ENCODE results near the gene TRAK2. TPM values are rescaled to one million over a fixed set of nuclear protein-coding genes. Genes with fewer than 3 reads are reported as not detected.
"Not testable (repeated sequence)": the region's sequence is repeated elsewhere in the genome, so short reads cannot be mapped to it uniquely, and the experiment has no call there.

The TRAK2 gene
- total and polyA plus RNA-seq, 4 donors: 35.9 to 128 (median 102) TPM

- ATAC-seq (ENCODE audit: low FRiP score); H3K36me3 ChIP-seq (ENCODE audit: control insufficient read depth in 1 of 2, insufficient read depth in 2 of 2, low read length in 1 of 2); intact Hi-C loops (cut with DNase I): not testable (repeated sequence)
These were observed 81.9 kb downstream of the TRAK2 start for GRCh38 chr2:201369318-201369717.

DNA sequence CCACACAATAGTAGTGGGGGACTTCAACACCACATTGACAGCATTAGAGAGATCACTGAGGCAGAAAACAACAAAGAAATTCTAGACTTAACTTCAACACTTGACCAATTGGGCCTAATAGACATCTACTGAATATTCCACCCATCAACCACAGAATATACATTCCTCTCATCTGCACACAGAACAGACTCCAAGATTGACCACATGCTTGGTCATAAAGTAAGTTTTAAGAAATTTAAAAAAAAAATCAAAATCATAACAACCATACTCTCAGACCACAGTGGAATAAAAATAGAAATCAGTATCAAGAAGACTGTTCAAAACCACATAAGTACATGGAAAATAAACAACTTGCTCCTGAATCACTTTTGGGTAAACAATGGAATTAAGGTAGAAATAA lies 85.1 kb downstream of the TRAK2 start:
- Histone ChIP-seq H3K9me3 (ENCODE audit: control insufficient read depth, low read length) (no peaks in the 10 kb centered on the region), H3K36me3 (ENCODE audit: control insufficient read depth in 1 of 2, insufficient read depth in 2 of 2, low read length in 1 of 2) (no peaks in the 10 kb centered on the region), H3K27ac (ENCODE audit: low read depth in 1 of 2, low read length in 2 of 2) (no peak overlapping the region), H3K4me3 (ENCODE audit: low read length in 2 of 2) (no peak overlapping the region), H3K27me3 (ENCODE audit: control insufficient read depth in 1 of 2, insufficient read depth in 2 of 2, low read length in 1 of 2) (no peaks in the 10 kb centered on the region), H3K4me1 (ENCODE audit: control insufficient read depth in 1 of 2, insufficient read depth in 2 of 2, low read length in 2 of 2) (no peaks in the 10 kb centered on the region)
- ATAC-seq (ENCODE audit: low FRiP score) (no peak), DNase-seq (no peak)
- intact Hi-C loops (cut with DNase I): no loop called here

More at GRCh38 chr2:201369318-201369717, 81.9 kb downstream of the TRAK2 start:
- not testable (repeated sequence) for H3K4me1 ChIP-seq (ENCODE audit: control insufficient read depth in 1 of 2, insufficient read depth in 2 of 2, low read length in 2 of 2); H3K27ac ChIP-seq (ENCODE audit: low read depth in 1 of 2, low read length in 2 of 2); DNase-seq; H3K9me3 ChIP-seq (ENCODE audit: control insufficient read depth, low read length); H3K4me3 ChIP-seq (ENCODE audit: low read length in 2 of 2); H3K27me3 ChIP-seq (ENCODE audit: control insufficient read depth in 1 of 2, insufficient read depth in 2 of 2, low read length in 1 of 2)
- 93 to 98% methylated on average over 8 of the region's 8 CpGs for WGBS, 2 donors

DNA sequence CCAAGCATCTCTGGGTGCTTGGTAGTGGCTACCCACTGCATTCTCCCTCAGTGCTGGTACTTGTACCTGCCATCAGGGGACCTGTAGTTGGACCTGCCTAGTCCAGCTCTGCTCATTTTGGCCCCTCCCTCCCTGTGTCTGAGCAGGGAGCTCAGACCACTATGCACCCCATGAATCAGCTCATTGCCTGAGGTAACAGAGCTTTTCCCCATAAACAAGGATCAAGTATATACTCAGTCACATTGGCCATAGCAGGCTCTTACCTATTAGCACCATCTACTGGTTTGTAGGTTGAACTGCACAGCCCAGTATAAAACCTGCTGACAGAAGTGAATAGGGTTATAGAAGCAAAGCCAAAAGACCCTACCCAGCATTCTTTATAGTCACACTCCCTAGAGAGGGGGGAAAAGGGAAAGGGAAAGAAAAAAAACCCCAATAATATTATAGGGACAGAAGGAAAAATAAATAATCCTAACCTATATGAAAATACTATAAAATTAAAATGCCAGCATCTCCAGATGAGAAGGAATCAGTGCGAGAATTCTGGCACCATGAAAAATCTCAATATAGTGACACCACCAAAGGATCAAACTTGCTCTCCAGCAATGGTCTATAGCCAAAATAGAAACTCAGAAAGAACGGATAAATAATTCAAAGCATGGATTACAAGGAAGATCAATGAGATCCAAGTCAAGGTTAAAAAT lies 87.2 kb downstream of the TRAK2 start:
- no peak for DNase-seq
- Histone ChIP-seq H3K4me3 (ENCODE audit: low read length in 2 of 2) (no peak overlapping the region), H3K36me3 (ENCODE audit: control insufficient read depth in 1 of 2, insufficient read depth in 2 of 2, low read length in 1 of 2) (peaks cover 0 to 3% of the 10 kb centered on the region in 2 donors), H3K4me1 (ENCODE audit: control insufficient read depth in 1 of 2, insufficient read depth in 2 of 2, low read length in 2 of 2) (no peaks in the 10 kb centered on the region), H3K27ac (ENCODE audit: low read depth in 1 of 2, low read length in 2 of 2) (no peak overlapping the region), H3K9me3 (ENCODE audit: control insufficient read depth, low read length) (no peaks in the 10 kb centered on the region), H3K27me3 (ENCODE audit: control insufficient read depth in 1 of 2, insufficient read depth in 2 of 2, low read length in 1 of 2) (no peaks in the 10 kb centered on the region)
- peak; percentile 78 for ATAC-seq (ENCODE audit: low FRiP score)
- intact Hi-C loops (cut with DNase I): loop anchor here (5.0 kb wide), 2 partner anchors 127 to 132 kb away; no protein-coding TSS in a partner anchor
- WGBS, 2 donors: 79% methylated on average over 2 of the region's 2 CpGs

- intact Hi-C loops (cut with DNase I): loop anchor here (5.0 kb wide), 2 partner anchors 125 to 130 kb away; no protein-coding TSS in a partner anchor
- no peaks in the 10 kb centered on the region for H3K4me1 ChIP-seq (ENCODE audit: control insufficient read depth in 1 of 2, insufficient read depth in 2 of 2, low read length in 2 of 2)
- H3K36me3 ChIP-seq (ENCODE audit: control insufficient read depth in 1 of 2, insufficient read depth in 2 of 2, low read length in 1 of 2): peaks cover 0 to 4% of the 10 kb centered on the region in 2 donors
- H3K27me3 ChIP-seq (ENCODE audit: control insufficient read depth in 1 of 2, insufficient read depth in 2 of 2, low read length in 1 of 2): no peaks in the 10 kb centered on the region
- no peak for ATAC-seq (ENCODE audit: low FRiP score)
- H3K9me3 ChIP-seq (ENCODE audit: control insufficient read depth, low read length): no peaks in the 10 kb centered on the region
- no peak for DNase-seq
- H3K27ac ChIP-seq (ENCODE audit: low read depth in 1 of 2, low read length in 2 of 2): no peak overlapping the region
- no peak overlapping the region for H3K4me3 ChIP-seq (ENCODE audit: low read length in 2 of 2)
- 97% methylated on average over 2 of the region's 2 CpGs for WGBS, 2 donors
These were observed 88.9 kb downstream of the TRAK2 start for GRCh38 chr2:201362396-201362795.

GRCh38 chr2:201361078-201361733 lies 90.1 kb downstream of the TRAK2 start:
- Histone ChIP-seq H3K9me3 (ENCODE audit: control insufficient read depth, low read length) (no peaks in the 10 kb centered on the region), H3K4me1 (ENCODE audit: control insufficient read depth in 1 of 2, insufficient read depth in 2 of 2, low read length in 2 of 2) (no peaks in the 10 kb centered on the region), H3K27me3 (ENCODE audit: control insufficient read depth in 1 of 2, insufficient read depth in 2 of 2, low read length in 1 of 2) (no peaks in the 10 kb centered on the region), H3K27ac (ENCODE audit: low read depth in 1 of 2, low read length in 2 of 2) (no peak overlapping the region), H3K4me3 (ENCODE audit: low read length in 2 of 2) (no peak overlapping the region), H3K36me3 (ENCODE audit: control insufficient read depth in 1 of 2, insufficient read depth in 2 of 2, low read length in 1 of 2) (peaks cover 0 to 4% of the 10 kb centered on the region in 2 donors)
- no peak for DNase-seq
- no peak for ATAC-seq (ENCODE audit: low FRiP score)
- intact Hi-C loops (cut with DNase I): loop anchor here (5.0 kb wide), 2 partner anchors 124 to 129 kb away; no protein-coding TSS in a partner anchor
- WGBS, 2 donors: 92 to 96% methylated on average over 2 of the region's 2 CpGs

DNA sequence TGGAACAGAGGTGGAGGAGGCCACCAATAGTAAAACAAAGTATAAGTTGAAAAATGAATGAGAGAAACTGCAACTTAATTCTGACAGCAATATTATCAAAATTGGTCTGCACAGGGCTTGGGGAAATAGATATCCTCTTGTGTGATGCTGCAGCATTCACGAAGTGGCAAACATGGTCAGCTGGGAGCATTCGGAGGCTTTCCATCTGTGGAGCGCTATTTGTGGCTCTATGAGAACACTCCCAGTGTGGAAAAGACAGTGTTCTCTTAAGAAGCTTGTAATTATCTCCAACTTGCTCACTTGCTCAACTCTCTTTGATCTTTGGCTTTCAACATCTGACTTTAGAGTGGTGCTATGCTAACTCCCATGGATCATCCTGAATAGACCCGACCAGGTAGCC lies 91.0 kb downstream of the TRAK2 start:
- intact Hi-C loops (cut with DNase I): loop anchor here (5.0 kb wide), 2 partner anchors 123 to 128 kb away; no protein-coding TSS in a partner anchor
- no peaks in the 10 kb centered on the region for H3K27me3 ChIP-seq (ENCODE audit: control insufficient read depth in 1 of 2, insufficient read depth in 2 of 2, low read length in 1 of 2)
- H3K36me3 ChIP-seq (ENCODE audit: control insufficient read depth in 1 of 2, insufficient read depth in 2 of 2, low read length in 1 of 2): peaks cover 0 to 4% of the 10 kb centered on the region in 2 donors
- H3K9me3 ChIP-seq (ENCODE audit: control insufficient read depth, low read length): no peaks in the 10 kb centered on the region
- no peak overlapping the region for H3K4me3 ChIP-seq (ENCODE audit: low read length in 2 of 2)
- no peak overlapping the region for H3K27ac ChIP-seq (ENCODE audit: low read depth in 1 of 2, low read length in 2 of 2)
- ATAC-seq (ENCODE audit: low FRiP score) (no peak), DNase-seq (no peak)
- WGBS, 2 donors: 91 to 92% methylated on average over 4 of the region's 4 CpGs
- no peaks in the 10 kb centered on the region for H3K4me1 ChIP-seq (ENCODE audit: control insufficient read depth in 1 of 2, insufficient read depth in 2 of 2, low read length in 2 of 2)

GRCh38 chr2:201358684-201359083 lies 92.6 kb downstream of the TRAK2 start:
- ATAC-seq (ENCODE audit: low FRiP score) (no peak), DNase-seq (no peak)
- Histone ChIP-seq H3K9me3 (ENCODE audit: control insufficient read depth, low read length) (no peaks in the 10 kb centered on the region), H3K4me1 (ENCODE audit: control insufficient read depth in 1 of 2, insufficient read depth in 2 of 2, low read length in 2 of 2) (no peaks in the 10 kb centered on the region), H3K4me3 (ENCODE audit: low read length in 2 of 2) (no peak overlapping the region), H3K27me3 (ENCODE audit: control insufficient read depth in 1 of 2, insufficient read depth in 2 of 2, low read length in 1 of 2) (no peaks in the 10 kb centered on the region), H3K36me3 (ENCODE audit: control insufficient read depth in 1 of 2, insufficient read depth in 2 of 2, low read length in 1 of 2) (peaks cover 0 to 4% of the 10 kb centered on the region in 2 donors), H3K27ac (ENCODE audit: low read depth in 1 of 2, low read length in 2 of 2) (no peak overlapping the region)
- WGBS, 2 donors: 88 to 97% methylated on average over 7 of the region's 7 CpGs
- intact Hi-C loops (cut with DNase I): no loop called here

DNA sequence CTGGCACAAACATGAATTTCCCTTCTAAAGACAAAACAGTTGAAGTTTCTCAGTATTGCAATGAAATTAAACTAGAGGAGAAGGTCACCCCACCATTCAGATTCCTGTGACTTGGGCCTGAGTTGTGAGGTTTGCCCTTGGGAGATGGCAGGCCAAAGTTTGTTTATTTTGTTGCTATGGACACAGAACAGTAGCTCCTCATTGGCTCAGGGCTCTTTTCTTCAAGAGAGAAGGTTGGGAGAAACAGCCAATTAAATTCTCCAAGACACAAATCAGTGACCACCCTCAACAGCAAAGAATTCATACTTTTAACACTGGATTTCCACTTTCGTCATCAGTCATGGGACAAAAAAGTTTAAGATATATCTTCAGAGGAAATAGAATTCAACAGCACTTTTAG lies 94.0 kb downstream of the TRAK2 start, which contains the start of gene FLACC1:
TSS of gene FLACC1 (minus strand) at position 125 of the 400 bp plus-strand sequence. CDS start 5,941 bp downstream, outside the sequence.
- H3K4me3 ChIP-seq (ENCODE audit: low read length in 2 of 2): no peak within 1 kb of the TSS
- DNase-seq: no peak
- no peaks in the 10 kb centered on the region for H3K4me1 ChIP-seq (ENCODE audit: control insufficient read depth in 1 of 2, insufficient read depth in 2 of 2, low read length in 2 of 2)
- peak within 1 kb of the TSS in 1 of 2 donors; percentile 37 for H3K27ac ChIP-seq (ENCODE audit: low read depth in 1 of 2, low read length in 2 of 2)
- peaks cover 0 to 4% of the 10 kb centered on the region in 2 donors for H3K36me3 ChIP-seq (ENCODE audit: control insufficient read depth in 1 of 2, insufficient read depth in 2 of 2, low read length in 1 of 2)
- no peaks in the 10 kb centered on the region for H3K27me3 ChIP-seq (ENCODE audit: control insufficient read depth in 1 of 2, insufficient read depth in 2 of 2, low read length in 1 of 2)
- intact Hi-C loops (cut with DNase I): no loop called here
- H3K9me3 ChIP-seq (ENCODE audit: control insufficient read depth, low read length): no peaks in the 10 kb centered on the region
- ATAC-seq (ENCODE audit: low FRiP score): peak; percentile 84
- 0 to 7% methylated on average over 1 of the region's 1 CpG for WGBS, 2 donors

All from aorta (tissue), 5 donors.